Stimulated activated CD8-positive, alpha-beta memory T cell treated with anti-CD3 and anti-CD28 coated beads, Interleukin-7, amount 100 ng/mL, for 24 hours (primary cell): ENCODE data around the gene SLC2A9.
"Not testable (repeated sequence)": the region's sequence is repeated elsewhere in the genome, so short reads cannot be mapped to it uniquely, and the experiment has no call there.

ENCODE experiments used
- DNase-seq: peaks from one replicate; pipeline ENCODE4 v3.0.0-alpha.2; 2020; ENCODE audit warnings: low read depth

Gene SLC2A9

DNA sequence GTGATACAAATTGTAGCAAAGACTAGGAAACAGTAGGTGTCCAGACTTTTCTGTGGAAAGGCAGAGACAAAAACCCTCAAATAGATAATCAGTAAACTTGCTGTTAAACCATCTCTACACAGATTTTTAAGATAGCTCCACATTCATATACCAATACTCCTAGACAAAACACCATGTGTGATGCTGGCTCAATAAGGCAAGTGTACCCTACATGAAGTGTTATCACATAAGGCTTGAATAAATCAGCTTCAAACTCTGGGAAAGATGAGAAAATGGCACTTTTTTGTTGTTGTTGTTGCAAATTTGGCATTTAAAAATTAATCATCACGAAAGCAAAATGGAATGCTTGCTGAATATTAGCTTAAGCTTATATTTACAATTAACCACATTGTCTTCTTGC lies 194.7 kb downstream of the SLC2A9 start:
- no peak for DNase-seq

DNA sequence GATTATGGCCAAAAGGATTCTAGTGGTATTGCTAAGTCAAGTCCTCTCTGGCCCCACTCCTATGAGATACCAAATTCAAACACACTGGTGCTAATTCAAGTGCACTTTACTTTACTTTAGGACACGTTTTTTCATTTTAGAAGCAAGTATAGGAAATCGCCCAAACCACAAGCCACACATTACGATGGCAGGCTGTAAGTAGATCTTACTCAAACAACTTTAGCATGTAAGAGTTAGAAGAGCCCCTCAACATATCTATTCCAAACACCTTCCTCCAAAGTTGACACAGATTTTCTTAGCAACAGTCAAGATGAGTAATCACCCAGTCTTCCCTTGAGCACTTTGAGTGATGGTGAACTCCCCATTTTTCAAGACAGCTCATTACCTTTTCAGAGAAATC lies 196.2 kb downstream of the SLC2A9 start:
- DNase-seq = no peak

GRCh38 chr4:9820343-9820742 lies 201.0 kb downstream of the SLC2A9 start:
- DNase-seq = no peak

GRCh38 chr4:9816285-9816684 lies 205.0 kb downstream of the SLC2A9 start:
- no peak for DNase-seq

DNA sequence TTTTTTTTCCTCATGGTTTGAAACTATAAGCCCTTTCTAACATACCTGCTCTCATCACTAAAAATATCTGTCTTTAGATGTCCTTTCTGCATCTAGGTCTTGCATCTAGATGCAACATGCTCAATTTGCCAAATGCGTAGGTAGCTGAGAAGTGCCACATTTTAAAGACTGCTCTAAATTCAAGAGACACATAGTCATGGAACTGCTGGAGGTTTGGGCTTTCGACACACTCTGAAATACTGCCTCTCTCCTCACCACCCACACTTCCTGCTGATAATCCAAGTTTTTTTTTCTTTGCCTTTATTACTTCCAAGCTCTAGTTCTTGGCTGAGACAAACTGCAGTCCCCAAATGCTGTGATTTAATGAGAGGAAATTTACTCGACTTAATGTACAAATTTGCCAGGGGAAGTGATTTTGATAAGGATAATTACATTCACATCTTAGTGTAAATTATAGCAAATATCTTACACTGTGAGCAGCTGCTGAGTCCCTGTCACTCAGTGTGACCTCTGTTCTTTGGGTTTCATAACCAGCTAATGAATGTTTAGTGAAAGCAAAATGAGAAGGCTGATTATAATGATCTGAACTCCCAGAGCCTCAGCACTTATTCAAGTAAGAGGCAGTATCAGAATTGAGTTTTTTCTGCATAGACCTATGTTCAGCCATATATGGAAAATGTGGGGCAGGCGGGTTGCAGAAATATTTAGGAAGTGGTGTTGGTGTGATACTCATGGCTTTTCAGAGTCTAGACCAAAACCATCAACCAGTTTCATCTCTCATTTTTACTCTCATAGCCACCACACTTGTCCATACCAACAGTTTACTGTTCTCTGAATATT lies 208.6 kb downstream of the SLC2A9 start:
- DNase-seq = no peak

GRCh38 chr4:9811806-9812205 lies 209.5 kb downstream of the SLC2A9 start:
- DNase-seq = no peak

DNA sequence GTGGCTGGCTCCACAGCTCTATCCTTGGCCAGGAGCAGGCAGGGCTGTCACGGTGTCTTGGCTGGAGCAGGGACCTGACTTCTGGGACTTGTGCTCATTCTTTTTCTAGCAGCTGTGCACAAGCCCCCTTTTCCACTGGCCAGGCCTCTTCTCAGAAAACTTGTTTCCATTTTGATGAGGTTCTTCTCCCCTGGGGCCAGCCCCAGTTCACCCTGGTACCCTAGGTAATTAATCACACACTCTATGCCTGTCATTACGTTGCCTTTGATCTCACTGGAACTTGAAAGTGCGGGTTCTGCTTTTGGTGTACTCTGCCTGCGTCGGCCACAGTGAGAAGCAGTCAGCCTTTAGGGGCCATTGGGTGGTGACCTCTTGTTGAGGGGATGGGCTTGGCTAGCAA lies 213.2 kb downstream of the SLC2A9 start:
- no peak for DNase-seq

DNA sequence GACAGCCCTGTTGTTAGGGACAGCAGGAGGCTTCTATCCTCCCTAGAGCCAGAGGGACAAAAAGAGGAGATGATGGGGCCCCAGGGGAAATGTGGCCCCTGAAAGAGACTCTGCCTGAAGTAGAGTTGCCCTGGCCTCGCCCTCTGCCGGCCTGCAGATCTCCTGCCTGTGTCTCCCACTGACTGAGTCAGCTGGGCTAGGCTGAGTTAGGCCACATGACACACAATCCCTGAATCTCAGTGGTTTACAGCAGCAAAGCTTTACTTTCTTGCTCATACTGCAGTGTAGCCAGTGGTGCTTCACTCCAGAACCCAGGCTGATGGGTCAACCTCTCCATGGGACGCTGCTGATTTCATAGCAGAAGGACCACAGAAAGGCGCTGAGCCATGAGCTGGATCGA lies 216.4 kb downstream of the SLC2A9 start:
- DNase-seq = no peak

DNA sequence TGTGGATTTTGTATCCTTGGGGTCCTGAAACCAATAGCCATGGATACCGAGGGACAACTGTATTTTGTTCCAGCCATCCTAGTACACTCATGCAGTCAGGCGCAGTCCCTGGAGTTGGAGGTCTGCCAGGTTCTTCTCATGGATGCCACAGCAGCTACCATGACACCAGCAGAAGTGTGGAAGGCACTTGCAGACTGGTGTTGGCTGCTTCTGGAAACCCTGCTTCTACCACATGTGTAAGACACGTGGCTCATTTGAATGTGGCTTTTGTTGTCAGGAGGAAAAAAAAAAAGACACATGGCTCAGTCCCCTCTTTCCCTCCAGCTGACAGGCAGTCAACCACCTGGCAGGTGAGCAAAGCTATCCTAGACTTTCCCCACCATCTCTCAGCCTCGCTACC lies 220.4 kb downstream of the SLC2A9 start:
- no peak for DNase-seq

DNA sequence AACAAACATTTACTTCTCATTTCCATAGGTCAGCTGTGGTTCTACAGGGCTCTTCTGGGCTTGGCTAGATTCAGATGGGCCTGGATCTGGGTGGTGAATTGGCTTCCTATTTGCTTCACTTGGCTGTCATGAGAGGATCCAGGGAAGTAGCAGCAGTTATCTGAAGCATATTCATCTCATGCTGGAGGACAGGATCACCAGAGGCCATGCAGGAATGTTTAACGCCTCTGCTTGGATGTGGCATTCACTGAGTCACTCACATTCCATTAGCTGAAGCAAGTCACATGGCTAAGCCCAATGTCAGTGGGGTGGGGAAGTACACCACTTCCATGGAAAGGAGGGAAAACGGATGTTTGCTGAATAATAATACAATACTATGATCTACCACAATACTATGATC lies 224.7 kb downstream of the SLC2A9 start:
- not testable (repeated sequence) for DNase-seq

DNA sequence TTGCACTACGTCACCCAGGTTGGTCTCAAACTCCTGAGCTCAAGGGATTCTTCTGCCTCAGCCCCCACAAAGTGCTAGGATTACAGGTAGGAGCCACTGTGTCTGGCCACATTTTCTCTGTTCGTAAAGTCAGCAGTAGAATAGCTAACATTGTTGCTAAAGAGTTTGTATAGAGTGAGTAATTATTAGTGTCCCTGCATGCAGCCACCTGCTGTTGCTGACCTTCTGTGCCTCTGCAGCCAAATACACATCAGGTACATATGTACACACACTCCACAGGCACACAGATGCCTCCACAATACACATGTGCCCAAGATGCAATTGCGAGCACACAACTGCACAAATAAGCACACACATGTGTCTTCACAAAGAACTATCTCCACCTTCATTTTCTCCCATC lies 228.9 kb downstream of the SLC2A9 start:
- DNase-seq = no peak

DNA sequence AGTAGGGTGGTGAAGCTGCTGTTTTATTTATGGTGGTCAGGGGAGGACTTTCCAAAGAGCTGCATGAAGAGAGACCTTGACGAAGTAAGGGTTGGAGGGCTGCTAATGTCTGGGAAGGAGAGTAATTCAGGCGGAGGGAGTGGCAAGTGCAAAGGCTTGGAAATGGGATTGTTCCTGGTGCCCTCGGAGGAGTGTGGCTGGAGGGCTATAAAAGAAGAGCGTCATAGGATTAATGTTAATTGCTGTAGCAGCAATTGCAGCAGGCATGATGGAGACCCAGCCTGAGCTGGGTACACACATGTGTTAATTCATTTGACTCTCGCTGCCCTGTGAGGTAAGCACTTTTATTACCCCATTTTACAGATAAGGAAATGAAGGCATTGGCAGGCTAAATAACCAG lies 235.4 kb downstream of the SLC2A9 start:
- not testable (repeated sequence) for DNase-seq

- no peak for DNase-seq
These were observed 239.2 kb downstream of the SLC2A9 start for GRCh38 chr4:9782136-9782436.

GRCh38 chr4:9781343-9782135 lies 239.8 kb downstream of the SLC2A9 start, which contains the start of gene DRD5:
Gene DRD5, plus strand, starts transcription at chr4:9781634. Its CDS starts 396 bp downstream, at chr4:9782030.
- DNase-seq = no peak
